HG03342 (cell line): Measurements from ENCODE around the gene GJD3.
"Not testable (repeated sequence)": the region's sequence is repeated elsewhere in the genome, so short reads cannot be mapped to it uniquely, and the experiment has no call there.

Experiments used
- ATAC-seq: cut with Tn5 transposase; IDR thresholded peaks from one replicate; pipeline ENCODE4 v1.9.1; 2021; ENCODE audit warnings: mild to moderate bottlenecking, moderate library complexity; ENCODE audit not compliant: unreplicated experiment

GJD3 gene, protein sequence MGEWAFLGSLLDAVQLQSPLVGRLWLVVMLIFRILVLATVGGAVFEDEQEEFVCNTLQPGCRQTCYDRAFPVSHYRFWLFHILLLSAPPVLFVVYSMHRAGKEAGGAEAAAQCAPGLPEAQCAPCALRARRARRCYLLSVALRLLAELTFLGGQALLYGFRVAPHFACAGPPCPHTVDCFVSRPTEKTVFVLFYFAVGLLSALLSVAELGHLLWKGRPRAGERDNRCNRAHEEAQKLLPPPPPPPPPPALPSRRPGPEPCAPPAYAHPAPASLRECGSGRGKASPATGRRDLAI

DNA sequence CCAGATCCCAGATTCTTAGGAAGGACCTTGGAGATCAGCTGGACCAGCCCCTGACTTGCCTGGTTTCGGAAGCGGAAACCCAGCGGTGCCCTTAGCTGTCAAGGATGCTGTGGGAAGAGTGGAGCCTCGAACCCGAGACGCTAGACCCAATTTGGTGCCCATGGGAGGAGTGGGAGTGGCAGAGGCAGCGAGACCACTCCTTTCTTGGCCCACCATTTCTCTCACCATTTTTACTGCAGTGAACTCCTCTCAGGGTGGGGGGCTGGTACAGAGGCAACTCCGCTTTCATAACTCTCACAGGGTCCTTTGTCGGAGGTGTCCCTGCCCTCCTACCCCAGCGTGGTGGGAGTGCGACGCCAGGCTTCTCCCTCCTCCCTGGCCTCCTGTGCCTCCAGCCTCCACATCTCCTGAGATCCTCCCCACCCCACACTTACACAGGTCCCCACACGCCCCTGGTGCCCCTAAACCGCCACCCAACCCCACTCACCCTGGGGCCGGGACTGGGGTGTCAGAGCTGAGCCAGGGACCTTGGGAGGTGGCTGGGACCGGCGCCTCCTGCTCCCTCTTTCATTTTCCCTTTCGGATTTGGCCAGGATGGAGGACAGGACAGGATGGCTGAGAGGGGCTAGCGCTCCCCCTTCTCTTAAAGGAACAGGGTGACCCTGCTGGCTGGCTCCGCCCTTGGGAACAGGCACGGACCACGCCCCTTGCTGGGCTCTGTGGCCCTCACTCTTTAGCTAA, at the start of gene GJD3:
Gene GJD3 (minus strand): TSS at position 617 of the 741 bp plus-strand sequence. CDS start 922 bp downstream, outside the sequence.
- no peak for ATAC-seq

DNA sequence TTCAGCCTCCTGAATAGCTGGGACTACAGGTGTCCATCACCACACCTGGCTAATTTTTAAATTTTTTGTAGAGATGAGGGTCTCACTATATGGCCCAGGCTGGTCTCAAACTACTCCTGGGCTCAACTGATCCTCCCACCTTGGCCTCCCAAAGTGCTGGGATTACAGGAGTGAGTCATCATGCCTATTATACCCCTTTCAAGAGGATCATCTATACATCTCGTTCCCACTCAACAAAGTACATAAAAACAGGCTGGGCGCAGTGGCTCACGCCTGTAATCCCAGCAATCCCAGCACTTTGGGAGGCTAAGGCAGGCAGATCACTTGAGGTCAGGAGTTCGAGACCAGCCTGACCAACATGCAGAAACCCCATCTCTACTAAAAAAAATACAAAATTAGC, 49.8 kb upstream of the GJD3 start:
- ATAC-seq, result not testable (repeated sequence)

DNA sequence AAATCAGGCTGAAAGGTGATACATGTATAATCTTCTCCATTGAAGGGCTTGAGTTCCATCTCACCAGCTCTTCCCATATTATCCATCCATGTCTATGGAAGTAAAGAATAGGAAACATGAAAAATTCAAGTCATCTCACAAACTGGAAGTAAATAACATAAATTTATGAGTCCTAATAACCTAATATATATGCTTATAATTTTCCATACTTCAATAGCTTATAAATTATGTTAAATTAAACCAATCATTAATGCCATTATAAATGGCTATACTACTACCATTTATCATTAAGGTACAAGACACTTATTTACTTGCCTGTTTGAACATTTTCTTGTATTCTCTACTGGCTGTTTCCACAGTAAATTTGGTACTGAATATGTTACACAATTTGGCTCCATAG, 48.3 kb upstream of the GJD3 start:
- no peak for ATAC-seq

DNA sequence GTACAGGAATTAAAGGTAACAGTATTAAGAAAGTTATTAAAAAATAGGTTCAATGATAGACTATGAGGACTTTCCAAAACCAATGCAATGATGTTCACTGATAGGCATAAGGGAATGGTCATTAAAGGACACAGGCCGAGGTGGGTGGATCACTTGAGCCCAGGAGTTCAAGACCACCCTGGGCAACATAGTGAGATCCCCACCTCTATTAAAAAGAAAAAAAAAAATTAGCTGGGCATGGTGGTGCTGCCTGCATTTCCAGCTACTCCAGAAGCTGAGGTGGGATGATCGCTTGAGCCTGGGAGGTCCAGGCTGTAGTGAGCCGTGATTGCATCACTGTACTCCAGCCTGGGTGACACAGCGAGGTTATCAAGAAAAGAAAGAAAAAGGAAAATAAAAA, 47.3 kb upstream of the GJD3 start:
- no peak for ATAC-seq

DNA sequence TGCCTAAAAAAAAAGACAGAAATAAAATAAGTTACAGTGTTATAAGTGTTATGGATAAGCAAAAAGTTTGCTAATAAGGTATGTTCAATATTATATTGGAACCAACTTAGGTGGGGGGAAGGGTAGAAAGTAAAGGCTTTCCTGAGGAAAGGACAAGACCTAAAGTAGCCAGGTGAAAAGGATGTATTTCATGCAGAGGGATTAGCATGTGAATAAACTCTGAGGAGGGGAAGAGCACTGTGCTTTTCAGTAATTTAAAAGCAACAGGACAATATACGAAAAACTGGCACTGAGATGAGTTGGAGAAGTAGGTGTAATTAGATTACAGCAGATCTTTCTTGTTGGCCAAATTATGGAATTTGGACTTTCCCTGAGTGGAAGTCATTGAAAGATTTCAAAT, 45.5 kb upstream of the GJD3 start:
- ATAC-seq, result no peak

DNA sequence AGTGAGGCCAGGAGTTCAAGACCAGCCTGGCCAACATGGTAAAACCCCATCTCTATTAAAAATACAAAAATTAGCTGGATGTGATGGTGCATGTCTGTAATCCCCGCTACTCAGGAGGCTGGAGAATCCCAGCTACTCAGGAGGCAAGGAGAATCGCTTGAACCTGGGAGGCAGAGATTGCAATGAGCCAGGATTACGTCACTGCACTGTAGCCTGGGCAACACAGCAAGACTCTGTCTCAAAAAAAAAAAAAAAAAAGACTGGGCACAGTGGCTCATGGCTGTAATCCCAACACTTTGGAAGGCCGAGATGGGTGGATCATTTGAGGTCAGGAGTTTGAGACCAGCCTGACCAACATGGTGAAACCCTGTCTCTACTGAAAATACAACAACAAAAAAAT, 45.0 kb upstream of the GJD3 start:
- not testable (repeated sequence) for ATAC-seq

DNA sequence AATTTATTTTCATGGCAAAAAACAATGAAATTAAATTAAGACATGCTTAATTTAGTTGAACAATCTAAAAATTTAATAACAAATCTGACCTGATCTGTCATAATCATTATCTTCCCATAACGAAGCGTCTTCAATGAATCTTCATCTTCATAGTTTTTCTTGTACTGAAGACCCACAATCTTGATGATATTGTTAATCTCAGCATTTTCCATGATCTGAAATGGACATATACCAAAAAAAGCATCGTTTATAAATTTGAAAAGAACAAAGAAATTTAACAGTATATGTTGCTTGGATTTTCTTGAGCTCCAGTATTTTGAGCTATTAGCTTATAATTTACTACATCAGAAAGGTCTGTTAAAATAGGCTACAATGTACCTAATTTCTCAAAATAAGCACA, 42.9 kb upstream of the GJD3 start:
- no peak for ATAC-seq

DNA sequence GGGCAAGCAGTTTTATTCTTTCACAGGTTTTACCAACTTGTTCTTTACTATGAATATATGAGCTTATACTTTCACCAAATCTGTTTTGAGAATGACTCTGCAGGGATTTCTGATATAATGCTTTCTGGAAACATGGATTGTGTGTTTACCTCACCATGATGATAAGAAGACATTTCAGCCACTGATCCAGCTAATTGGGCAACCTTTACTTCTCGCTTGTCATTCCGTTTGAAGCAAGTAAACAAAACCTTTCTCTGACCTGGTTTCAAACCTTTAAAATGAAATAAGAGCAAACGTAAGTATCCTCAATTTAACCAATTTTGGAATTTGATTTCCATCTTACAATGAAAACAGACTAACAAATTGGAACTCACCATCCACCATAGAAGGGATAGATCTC, 39.5 kb upstream of the GJD3 start:
- ATAC-seq, result no peak

DNA sequence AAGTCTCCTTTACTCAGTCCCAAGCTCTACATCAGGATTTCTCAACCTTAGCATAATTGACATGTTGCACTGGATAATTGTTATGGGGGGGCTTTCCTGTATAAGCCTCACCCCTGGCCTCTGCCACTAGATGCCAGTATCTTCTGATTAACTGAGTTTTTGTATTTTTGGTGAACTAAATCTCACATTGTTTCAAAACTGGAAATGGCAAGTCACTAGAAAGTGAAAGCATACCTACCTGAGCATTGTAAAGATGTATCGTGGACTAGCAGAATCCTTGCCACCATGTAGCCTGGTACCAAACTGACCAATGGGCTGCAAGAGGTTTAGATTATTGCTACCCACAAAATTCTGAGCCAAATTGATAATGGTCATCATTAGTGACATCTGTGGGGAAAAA, 38.1 kb upstream of the GJD3 start:
- ATAC-seq, result no peak

DNA sequence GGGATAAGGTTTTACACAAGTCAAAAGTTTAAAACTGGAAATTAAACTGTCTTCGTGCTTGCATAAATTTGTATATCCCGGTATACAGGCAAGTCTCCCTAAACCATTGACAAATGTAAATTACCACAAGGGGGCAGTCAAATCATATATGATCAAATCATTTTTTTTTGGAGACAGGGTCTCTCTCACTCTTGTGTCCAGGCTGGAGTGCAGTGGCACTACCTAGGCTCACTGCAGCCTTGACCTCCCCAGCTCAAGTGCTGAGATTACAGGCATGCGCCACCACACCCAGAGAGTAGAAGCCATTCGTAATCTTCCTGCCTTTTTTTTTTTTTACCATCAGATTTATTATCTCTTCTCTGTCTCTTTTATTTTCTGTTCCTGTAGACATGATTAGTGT, 34.6 kb upstream of the GJD3 start:
- no peak for ATAC-seq

DNA sequence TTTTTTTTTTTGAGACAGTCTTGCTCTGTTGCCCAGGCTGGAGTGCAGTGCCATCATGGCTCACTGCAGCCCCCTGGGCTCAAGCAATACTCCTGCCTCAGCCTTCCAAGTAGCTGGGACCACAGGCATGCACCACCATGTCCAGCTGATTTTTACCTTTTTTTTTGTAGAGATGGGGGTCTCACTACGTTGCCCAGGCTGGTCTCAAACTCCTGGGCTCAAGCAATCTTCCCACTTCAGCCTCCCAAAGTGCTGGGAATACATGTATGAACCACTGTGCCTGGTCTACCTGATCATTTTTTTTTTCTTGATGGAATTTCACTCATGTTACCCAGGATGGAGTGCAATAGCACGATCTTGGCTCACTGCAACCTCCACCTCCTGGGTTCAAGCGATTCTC, 22.0 kb upstream of the GJD3 start:
- ATAC-seq, result not testable (repeated sequence)

DNA sequence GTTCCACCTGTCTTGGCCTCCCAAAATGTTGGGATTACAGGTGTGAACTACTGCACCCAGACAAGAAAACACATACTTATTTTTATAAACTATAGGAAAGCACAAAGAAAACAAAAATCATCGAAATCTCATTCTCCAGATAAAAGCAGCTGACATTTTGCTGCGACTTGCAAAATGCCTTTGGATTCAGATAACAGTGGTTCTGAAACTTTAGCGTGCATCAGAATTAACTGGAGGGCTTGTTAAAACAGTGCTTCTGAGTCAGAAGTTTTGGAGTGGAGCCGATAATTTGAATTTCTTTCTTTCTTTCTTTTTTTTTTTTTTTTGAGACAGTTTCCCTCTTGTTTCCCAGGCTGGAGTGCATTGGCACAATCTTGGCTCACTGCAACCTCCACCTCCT, 17.7 kb upstream of the GJD3 start:
- ATAC-seq, result no peak

DNA sequence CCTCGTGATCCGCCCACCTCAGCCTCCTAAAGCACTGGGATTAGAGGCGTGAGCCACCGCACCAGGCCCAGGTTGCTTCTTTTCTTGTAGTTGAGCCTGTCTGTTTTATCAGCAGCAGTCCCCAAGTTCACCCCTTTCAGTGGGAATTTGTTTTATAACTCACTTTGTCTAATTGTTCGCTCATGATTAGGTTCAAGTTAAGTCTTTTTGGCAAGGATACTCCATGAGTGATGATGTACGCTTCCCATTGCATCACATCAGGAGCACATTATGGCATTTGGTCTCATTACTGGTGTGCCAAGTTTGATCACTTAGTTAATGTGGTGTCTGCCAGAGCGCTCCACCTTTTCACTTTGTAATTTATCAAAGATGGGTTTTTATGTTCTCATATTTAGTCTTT, 14.4 kb upstream of the GJD3 start:
- no peak for ATAC-seq

DNA sequence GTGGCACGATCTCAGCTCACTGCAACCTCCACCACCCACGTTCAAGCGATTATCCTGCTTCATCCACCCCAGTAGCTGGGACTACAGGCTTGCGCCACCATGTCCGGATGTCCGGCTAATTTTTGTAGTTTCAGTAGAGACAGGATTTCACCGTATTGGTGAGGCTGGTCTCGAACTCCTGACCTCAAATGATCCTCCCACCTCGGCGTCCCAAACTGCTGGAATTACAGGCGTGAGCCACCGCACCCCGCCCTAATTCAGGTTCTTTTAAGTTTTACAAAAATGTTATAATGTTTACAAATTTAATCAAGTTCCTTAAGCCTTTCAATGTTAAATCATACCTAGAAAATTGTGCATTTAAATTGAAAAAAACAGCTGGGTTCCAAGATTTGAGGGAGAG, 13.3 kb upstream of the GJD3 start:
- ATAC-seq, result no peak

DNA sequence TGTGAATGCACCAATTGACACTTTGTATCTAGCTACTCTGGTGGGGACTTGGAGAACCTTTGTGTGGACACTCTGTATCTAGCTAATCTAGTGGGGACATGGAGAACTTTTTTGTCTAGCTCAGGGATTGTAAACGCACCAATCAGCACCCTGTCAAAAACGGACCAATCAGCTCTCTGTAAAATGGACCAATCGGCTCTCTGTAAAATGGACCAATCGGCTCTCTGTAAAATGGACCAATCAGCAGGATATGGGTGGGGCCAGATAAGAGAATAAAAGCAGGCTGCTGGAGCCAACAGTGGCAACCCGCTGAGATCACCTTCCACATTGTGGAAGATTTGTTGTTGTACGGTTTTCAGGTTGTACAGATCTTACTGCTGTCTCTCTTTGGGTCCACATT, 12.0 kb upstream of the GJD3 start:
- ATAC-seq, result not testable (repeated sequence)

DNA sequence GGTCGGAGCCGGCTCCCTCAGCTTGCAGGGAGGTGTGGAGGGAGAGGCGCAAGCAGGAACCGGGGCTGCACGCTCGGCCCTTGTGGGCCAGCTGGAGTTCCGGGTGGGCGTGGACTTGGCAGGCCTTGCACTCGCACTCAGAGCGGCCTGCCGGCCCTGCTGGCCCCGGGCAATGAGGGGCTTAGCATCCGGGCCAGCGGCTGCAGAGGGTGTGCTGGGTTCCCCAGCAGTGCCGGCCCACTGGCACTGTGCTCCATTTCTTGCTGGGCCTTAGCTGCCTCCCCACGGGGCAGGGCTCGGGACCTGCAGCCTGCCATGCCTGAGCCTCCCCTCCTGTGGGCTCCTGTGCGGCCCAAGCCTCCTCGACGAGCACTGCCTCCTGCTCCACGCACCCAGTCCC, 11.2 kb upstream of the GJD3 start:
- ATAC-seq, result not testable (repeated sequence)

DNA sequence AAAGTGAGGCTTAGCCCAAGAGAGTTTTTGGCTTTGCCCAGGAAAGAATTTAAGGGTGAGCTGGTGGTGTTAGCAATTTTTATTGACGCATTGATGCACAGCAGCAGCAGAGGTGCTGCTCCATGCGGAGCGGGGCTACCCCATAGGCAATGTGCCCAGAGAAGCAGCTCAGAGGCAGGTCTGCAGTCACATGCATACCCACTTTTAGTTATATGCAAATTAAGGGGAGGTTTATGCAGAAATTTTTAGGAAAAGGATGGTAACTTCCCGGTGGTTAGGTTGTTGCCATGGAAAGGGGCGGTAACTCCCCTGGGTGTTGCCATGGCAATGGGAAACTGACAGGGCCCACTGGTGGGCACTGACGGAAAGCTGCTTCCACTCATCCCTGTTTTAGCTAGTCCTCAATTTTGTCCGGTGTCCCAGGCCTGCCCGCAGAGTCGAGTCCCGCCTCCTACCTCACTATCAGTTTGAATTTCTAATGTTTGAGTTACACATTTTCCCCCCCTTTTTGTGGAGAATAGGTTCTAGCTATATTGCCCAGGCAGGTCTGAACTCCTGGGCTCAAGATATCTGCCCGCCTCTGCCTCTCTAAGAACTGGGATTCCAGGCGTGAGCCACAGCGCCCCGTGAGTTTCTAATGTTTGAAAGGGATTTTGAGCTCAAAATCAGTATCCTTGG, 10.4 kb upstream of the GJD3 start:
- ATAC-seq, result no peak

DNA sequence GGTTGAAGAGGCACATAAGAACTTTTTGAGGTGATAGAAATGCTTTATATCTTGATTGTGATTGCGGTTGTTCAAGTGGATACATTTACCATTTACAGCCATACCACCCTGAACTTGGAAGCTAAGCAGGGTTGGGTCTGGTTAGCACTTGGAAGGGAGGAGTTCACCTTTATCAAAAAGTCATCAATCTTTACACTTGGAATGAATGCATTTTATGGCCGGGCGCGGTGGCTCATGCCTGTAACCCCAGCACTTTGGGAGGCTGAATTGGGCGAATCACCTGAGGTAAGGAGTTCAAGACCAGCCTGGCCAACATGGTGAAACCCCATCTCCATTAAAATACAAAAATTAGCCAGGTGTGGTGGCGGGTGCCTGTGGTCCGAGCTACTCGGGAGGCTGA, 9.5 kb upstream of the GJD3 start:
- ATAC-seq, result no peak

DNA sequence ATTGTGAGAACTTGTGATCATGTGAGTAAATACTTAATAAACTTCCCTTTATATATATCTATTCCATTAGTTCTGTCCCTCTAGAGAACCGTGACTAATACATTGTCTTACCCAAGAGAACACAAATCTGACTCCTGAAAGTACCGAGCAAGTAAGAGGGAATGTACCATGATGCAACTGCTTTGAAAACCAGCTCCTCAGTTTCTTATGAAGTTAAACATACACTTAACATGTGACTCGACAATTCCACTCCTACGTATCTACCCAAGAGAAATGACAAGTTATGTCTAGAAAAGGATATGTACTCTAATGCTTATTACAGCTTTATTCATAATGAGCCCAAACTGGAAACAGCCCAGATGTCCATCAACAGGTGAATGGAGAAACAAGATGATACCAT, 8.8 kb upstream of the GJD3 start:
- no peak for ATAC-seq

DNA sequence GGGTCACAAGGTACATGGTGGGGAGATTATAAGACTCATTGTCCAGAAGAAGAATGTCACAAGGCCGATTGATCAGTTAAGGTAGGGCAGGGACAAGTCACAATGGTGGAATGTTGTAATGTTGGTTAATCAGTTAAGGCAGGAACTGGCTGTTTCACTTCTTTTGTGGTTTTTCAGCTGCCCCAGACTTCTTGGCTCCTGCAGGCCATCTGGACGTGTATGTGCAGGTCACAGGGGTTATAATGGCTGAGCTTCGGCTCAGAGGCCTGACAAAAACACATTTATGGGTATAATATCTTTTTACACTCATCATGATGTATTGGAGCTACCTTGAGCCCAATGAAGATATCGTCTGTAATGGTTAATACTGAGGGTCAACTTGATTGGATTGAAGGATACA, 8.1 kb upstream of the GJD3 start:
- ATAC-seq, result not testable (repeated sequence)

DNA sequence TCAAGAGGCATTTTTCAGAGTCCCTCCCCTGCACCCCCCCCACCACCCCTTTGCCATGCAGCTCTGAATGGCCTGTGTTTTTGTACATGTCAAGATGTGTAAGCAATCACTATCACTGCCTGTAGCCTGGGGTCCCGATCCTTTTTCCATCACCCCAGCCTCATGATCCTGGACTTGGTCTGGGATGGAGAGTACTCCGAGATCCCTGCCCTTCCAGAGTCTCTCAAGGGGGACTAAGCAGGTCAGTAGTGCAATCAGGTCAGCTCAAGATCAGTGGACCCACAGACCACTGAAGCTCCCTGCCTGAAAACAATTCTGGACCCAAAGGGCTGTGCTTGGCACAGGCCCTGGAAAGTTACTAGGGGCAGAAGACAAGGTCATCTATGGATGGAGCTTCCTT, 7.5 kb upstream of the GJD3 start:
- no peak for ATAC-seq
